HL-60 (cell line): ENCODE data around the gene CLDN2.

ENCODE experiments used
- DNase-seq, 2 experiments: peaks; one replicate each; pipeline ENCODE4 v3.0.0-alpha.2; 2010 to 2020; ENCODE audit warnings: low read depth in 1 of 2, low spot score in 1 of 2
- H3K27ac ChIP-seq: fragments of 250-450 bp; sonication (Bioruptor Pico); replicated peaks from 2 replicates; pipeline ENCODE4 v1.5.1; 2020; ENCODE audit warnings: mild to moderate bottlenecking, moderate library complexity
- H3K27me3 ChIP-seq: fragments of 250-450 bp; sonication (Bioruptor Pico); 2 replicates; pipeline ENCODE4 v1.5.1; 2021; ENCODE audit warnings: mild to moderate bottlenecking, moderate library complexity; ENCODE audit not compliant: insufficient read depth, poor library complexity, severe bottlenecking
- H3K4me3 ChIP-seq: replicated peaks from 2 replicates; pipeline ENCODE4 v1.5.1; 2011; ENCODE audit warnings: mild to moderate bottlenecking, control low read depth, low read length; ENCODE audit not compliant: insufficient read depth
- CTCF ChIP-seq: IDR thresholded peaks from one replicate; pipeline ENCODE4 v1.5.1; 2011; ENCODE audit warnings: low read length, control low read depth, inconsistent platforms; ENCODE audit not compliant: insufficient read depth
- GABPA ChIP-seq: IDR thresholded peaks from 2 replicates; pipeline ENCODE4 v1.6.1; 2012; ENCODE audit warnings: low read depth
- POLR2AphosphoS5 ChIP-seq: IDR thresholded peaks from 2 replicates; pipeline ENCODE4 v1.6.1; 2012; ENCODE audit warnings: low read depth
- REST ChIP-seq: IDR thresholded peaks from 2 replicates; pipeline ENCODE4 v1.6.1; 2012; ENCODE audit warnings: low read depth; ENCODE audit not compliant: insufficient replicate concordance
- SPI1 ChIP-seq: IDR thresholded peaks from 2 replicates; pipeline ENCODE4 v1.6.1; 2012; ENCODE audit warnings: low read depth, mild to moderate bottlenecking, borderline replicate concordance

Gene CLDN2

GRCh38 chrX:106927023-106927422 is 6.8 kb downstream of the CLDN2 start:
- H3K27ac ChIP-seq: no peak overlapping the region
- TF ChIP-seq SPI1 (no peak), REST (no peak), GABPA (no peak)
- no peak overlapping the region for H3K4me3 ChIP-seq
- DNase-seq: no peak
- no peaks in the 10 kb centered on the region for H3K27me3 ChIP-seq

- H3K27ac ChIP-seq: no peak overlapping the region
- H3K4me3 ChIP-seq: no peak overlapping the region
- DNase-seq: no peak
- TF ChIP-seq GABPA: no peak
- no peak for TF ChIP-seq SPI1
- no peak for TF ChIP-seq POLR2AphosphoS5
- TF ChIP-seq REST: no peak
- no peak for TF ChIP-seq CTCF
- H3K27me3 ChIP-seq: no peaks in the 10 kb centered on the region
Measured at GRCh38 chrX:106927700-106928099, 7.5 kb downstream of the CLDN2 start.

- no peaks in the 10 kb centered on the region for H3K27me3 ChIP-seq
- DNase-seq: no peak
- H3K27ac ChIP-seq: no peak overlapping the region
- TF ChIP-seq REST: no peak
- TF ChIP-seq SPI1: no peak
- no peak for TF ChIP-seq POLR2AphosphoS5
- no peak for TF ChIP-seq GABPA
- TF ChIP-seq CTCF: no peak
- no peak overlapping the region for H3K4me3 ChIP-seq
Measured at GRCh38 chrX:106928227-106928626, 8.0 kb downstream of the CLDN2 start.
